Stimulated activated CD4-positive, alpha-beta T cell treated with anti-CD3 and anti-CD28 coated beads, TNF-alpha, amount 100 ng/mL, for 48 hours (primary cell): Measurements from ENCODE around the gene YWHAG.
A peak's percentile ranks its signal among the peaks of the same experiment; 100 is the strongest.
"Not testable (repeated sequence)": the region's sequence is repeated elsewhere in the genome, so short reads cannot be mapped to it uniquely, and the experiment has no call there.

Experiments used
- DNase-seq, 3 donors: peaks; one replicate each; pipeline ENCODE4 v3.0.0-alpha.2; 2020; ENCODE audit warnings: low read depth in 3 of 3

The YWHAG gene

GRCh38 chr7:76296743-76297740 lies 61.7 kb downstream of the YWHAG start:
- no peak for DNase-seq

GRCh38 chr7:76294344-76295024 lies 64.3 kb downstream of the YWHAG start:
- DNase-seq, result no peak

GRCh38 chr7:76293407-76293901 lies 65.3 kb downstream of the YWHAG start:
- DNase-seq, result no peak

- not testable (repeated sequence) for DNase-seq
Observed at GRCh38 chr7:76292911-76293310, 65.9 kb downstream of the YWHAG start.

GRCh38 chr7:76292213-76292573 lies 66.6 kb downstream of the YWHAG start:
- DNase-seq, result no peak

GRCh38 chr7:76291351-76292212 lies 67.2 kb downstream of the YWHAG start:
- DNase-seq, result peak; percentile 84 to 91 (median 87)

- DNase-seq, result not testable (repeated sequence)
Observed at GRCh38 chr7:76290847-76291350, 67.9 kb downstream of the YWHAG start.

- DNase-seq, result no peak
Observed at GRCh38 chr7:76286842-76287403, 71.9 kb downstream of the YWHAG start.

GRCh38 chr7:76285604-76286374 lies 73.0 kb downstream of the YWHAG start:
- DNase-seq, result no peak

GRCh38 chr7:76283254-76284159 lies 75.3 kb downstream of the YWHAG start:
- no peak for DNase-seq

- DNase-seq, result no peak
Observed at GRCh38 chr7:76282344-76283253, 76.2 kb downstream of the YWHAG start.

- no peak for DNase-seq
Observed at GRCh38 chr7:76281706-76282343, 77.0 kb downstream of the YWHAG start.

GRCh38 chr7:76281006-76281705 lies 77.6 kb downstream of the YWHAG start:
- no peak for DNase-seq

- DNase-seq, result no peak
Observed at GRCh38 chr7:76280408-76280807, 78.4 kb downstream of the YWHAG start.

GRCh38 chr7:76278540-76278939 lies 80.3 kb downstream of the YWHAG start:
- DNase-seq, result no peak
